Measurements from ENCODE around the gene CFAP97D2.

DNA sequence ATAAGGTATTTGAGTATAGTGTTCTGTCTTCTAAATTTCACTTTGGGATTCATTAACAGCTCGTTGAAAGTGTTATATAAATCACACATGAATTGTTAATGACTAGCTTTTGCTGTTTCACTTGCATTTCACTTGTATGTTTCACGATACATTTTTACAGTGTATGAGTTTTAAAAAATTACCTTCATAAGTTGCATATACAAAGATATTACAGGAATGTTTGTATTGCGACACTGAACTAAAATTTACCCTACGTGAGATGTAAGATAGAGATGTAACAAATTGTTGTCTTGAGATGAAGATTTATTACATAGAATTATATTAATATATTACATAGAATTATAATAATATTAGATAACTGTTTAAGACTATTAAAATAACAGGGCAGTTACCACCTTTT lies 57.2 kb downstream of the CFAP97D2 start:
- TF ChIP-seq, protein P1, sequence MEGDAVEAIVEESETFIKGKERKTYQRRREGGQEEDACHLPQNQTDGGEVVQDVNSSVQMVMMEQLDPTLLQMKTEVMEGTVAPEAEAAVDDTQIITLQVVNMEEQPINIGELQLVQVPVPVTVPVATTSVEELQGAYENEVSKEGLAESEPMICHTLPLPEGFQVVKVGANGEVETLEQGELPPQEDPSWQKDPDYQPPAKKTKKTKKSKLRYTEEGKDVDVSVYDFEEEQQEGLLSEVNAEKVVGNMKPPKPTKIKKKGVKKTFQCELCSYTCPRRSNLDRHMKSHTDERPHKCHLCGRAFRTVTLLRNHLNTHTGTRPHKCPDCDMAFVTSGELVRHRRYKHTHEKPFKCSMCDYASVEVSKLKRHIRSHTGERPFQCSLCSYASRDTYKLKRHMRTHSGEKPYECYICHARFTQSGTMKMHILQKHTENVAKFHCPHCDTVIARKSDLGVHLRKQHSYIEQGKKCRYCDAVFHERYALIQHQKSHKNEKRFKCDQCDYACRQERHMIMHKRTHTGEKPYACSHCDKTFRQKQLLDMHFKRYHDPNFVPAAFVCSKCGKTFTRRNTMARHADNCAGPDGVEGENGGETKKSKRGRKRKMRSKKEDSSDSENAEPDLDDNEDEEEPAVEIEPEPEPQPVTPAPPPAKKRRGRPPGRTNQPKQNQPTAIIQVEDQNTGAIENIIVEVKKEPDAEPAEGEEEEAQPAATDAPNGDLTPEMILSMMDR (conservative IDR thresholded peaks at IDR 0.05 in 1 of 2, IDR thresholded peaks at IDR 0.05 in 1 of 2; ENCODE audit: extremely low read depth in 1 of 2, insufficient read depth in 1 of 2, low read depth in 1 of 2, low read length in 2 of 2) = no peak
- TF ChIP-seq EZH2 (IDR thresholded peaks at IDR 0.05; ENCODE audit: borderline replicate concordance, low read length) = no peak

Data from mammary epithelial cell (primary cell).